ENCODE results near the gene PCDHGB3. TPM values are rescaled to one million over a fixed set of nuclear protein-coding genes. Genes with fewer than 3 reads are reported as not detected.

Gene PCDHGB3
- total RNA-seq, 3 donors from 2014 or later: 5.3 to 10.2 (median 8.6) TPM

- H3K4me3 ChIP-seq: peak overlapping the region in 1 of 3 donors; percentile 6
- intact Hi-C loops (cut with DNase I; ENCODE audit: low total_unique reads): no loop called here
- no peak for DNase-seq (ENCODE audit: low spot score in 2 of 2)
- H3K9me3 ChIP-seq: peaks cover 63 to 91% of the 10 kb centered on the region in 2 donors
- no peak for TF ChIP-seq CTCF (IDR thresholded peaks at IDR 0.05)
- no peak for TF ChIP-seq POLR2AphosphoS5 (IDR thresholded peaks at IDR 0.05)
- TF ChIP-seq POLR2A (IDR thresholded peaks at IDR 0.05): no peak
- H3K4me1 ChIP-seq: no peaks in the 10 kb centered on the region
- H3K36me3 ChIP-seq: no peaks in the 10 kb centered on the region
- peaks cover 0 to 3% of the 10 kb centered on the region in 2 donors for H3K27me3 ChIP-seq
- H3K27ac ChIP-seq: no peak overlapping the region
Measured at GRCh38 chr5:141351591-141351990, 18.5 kb upstream of the PCDHGB3 start.

GRCh38 chr5:141354900-141355469 lies 15.1 kb upstream of the PCDHGB3 start, which contains the start of gene PCDHGA4:
Gene PCDHGA4, plus strand, starts transcription at chr5:141355021. Its CDS starts 87 bp downstream, at chr5:141355108.
- intact Hi-C loops (cut with DNase I; ENCODE audit: low total_unique reads): no loop called here
- no peak for TF ChIP-seq POLR2AphosphoS5 (IDR thresholded peaks at IDR 0.05)
- peak in 1 of 3 donors; percentile 12 for TF ChIP-seq CTCF (IDR thresholded peaks at IDR 0.05)
- no peak for TF ChIP-seq POLR2A (IDR thresholded peaks at IDR 0.05)
- no peak for DNase-seq (ENCODE audit: low spot score in 2 of 2)
- no peaks in the 10 kb centered on the region for H3K36me3 ChIP-seq
- H3K9me3 ChIP-seq: peaks cover 74 to 96% of the 10 kb centered on the region in 2 donors
- no peaks in the 10 kb centered on the region for H3K4me1 ChIP-seq
- no peak within 1 kb of the TSS for H3K27ac ChIP-seq
- H3K27me3 ChIP-seq: peaks cover 0 to 3% of the 10 kb centered on the region in 2 donors
- peak within 1 kb of the TSS; percentile 20 to 47 (median 30) for H3K4me3 ChIP-seq

- Histone ChIP-seq H3K4me1 (no peaks in the 10 kb centered on the region), H3K27me3 (peaks cover 0 to 3% of the 10 kb centered on the region in 2 donors), H3K4me3 (peak overlapping the region in 1 of 3 donors; percentile 47), H3K27ac (no peak overlapping the region), H3K9me3 (peaks cover 74 to 96% of the 10 kb centered on the region in 2 donors), H3K36me3 (no peaks in the 10 kb centered on the region)
- TF ChIP-seq POLR2AphosphoS5 (IDR thresholded peaks at IDR 0.05) (no peak), CTCF (IDR thresholded peaks at IDR 0.05) (no peak), POLR2A (IDR thresholded peaks at IDR 0.05) (no peak)
- no peak for DNase-seq (ENCODE audit: low spot score in 2 of 2)
- intact Hi-C loops (cut with DNase I; ENCODE audit: low total_unique reads): no loop called here
Measured at GRCh38 chr5:141355641-141356040, 14.4 kb upstream of the PCDHGB3 start.

- Histone ChIP-seq H3K4me1 (no peaks in the 10 kb centered on the region), H3K4me3 (no peak overlapping the region), H3K27ac (no peak overlapping the region), H3K9me3 (peaks cover 74 to 96% of the 10 kb centered on the region in 2 donors), H3K36me3 (no peaks in the 10 kb centered on the region), H3K27me3 (no peaks in the 10 kb centered on the region)
- no peak for DNase-seq (ENCODE audit: low spot score in 2 of 2)
- TF ChIP-seq POLR2AphosphoS5 (IDR thresholded peaks at IDR 0.05): no peak
- no peak for TF ChIP-seq POLR2A (IDR thresholded peaks at IDR 0.05)
- TF ChIP-seq CTCF (IDR thresholded peaks at IDR 0.05): no peak
- intact Hi-C loops (cut with DNase I; ENCODE audit: low total_unique reads): no loop called here
Measured at GRCh38 chr5:141356133-141356532, 13.9 kb upstream of the PCDHGB3 start.

- Histone ChIP-seq H3K9me3 (peaks cover 74 to 96% of the 10 kb centered on the region in 2 donors), H3K4me3 (peak overlapping the region in 1 of 3 donors; percentile 19), H3K4me1 (no peaks in the 10 kb centered on the region), H3K27me3 (no peaks in the 10 kb centered on the region), H3K27ac (no peak overlapping the region), H3K36me3 (no peaks in the 10 kb centered on the region)
- DNase-seq (ENCODE audit: low spot score in 2 of 2): no peak
- intact Hi-C loops (cut with DNase I; ENCODE audit: low total_unique reads): no loop called here
- TF ChIP-seq POLR2A (IDR thresholded peaks at IDR 0.05): no peak
- TF ChIP-seq CTCF (IDR thresholded peaks at IDR 0.05): no peak
- no peak for TF ChIP-seq POLR2AphosphoS5 (IDR thresholded peaks at IDR 0.05)
Measured at GRCh38 chr5:141356950-141357349, 13.1 kb upstream of the PCDHGB3 start.
